ENCODE results near the gene CCDC73. TPM values are rescaled to one million over a fixed set of nuclear protein-coding genes. Genes with fewer than 3 reads are reported as not detected.

Gene CCDC73
- total and polyA plus RNA-seq, 2 of the 4 experiments (the other 2 are of a cell fraction), result not detected

DNA sequence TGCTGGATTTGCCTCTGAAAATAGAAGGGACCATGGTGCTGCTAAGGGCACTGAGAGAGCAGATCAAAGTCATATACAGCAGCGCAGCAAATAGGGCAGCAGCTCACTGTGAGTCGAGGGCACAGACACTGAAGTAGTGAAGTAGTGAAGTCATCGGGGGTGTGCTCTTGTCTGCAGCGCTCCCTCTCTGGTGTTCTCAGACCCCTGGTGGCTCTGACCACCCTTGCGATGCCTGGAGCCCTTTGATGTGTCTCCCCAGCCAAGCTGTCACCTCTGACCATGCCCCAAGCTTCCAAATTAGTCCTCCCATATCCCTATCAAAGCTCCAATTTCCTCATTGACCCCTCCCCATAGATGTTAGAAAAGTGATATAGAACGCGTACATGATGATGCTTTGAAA lies 238.6 kb downstream of the CCDC73 start:
- no peak overlapping the region for H2BK120ac ChIP-seq (ENCODE audit: low read depth, low read length)
- no peaks in the 10 kb centered on the region for H4K20me1 ChIP-seq (ENCODE audit: insufficient read depth, low read length)
- H2AK9ac ChIP-seq (replicated peaks; ENCODE audit: low read depth, low read length, poor library complexity), result no peak overlapping the region
- intact Hi-C loops (cut with micrococcal nuclease) (no loop called here), in situ Hi-C loops (cut with MboI; ENCODE audit: low sequenced_read_pairs) (no loop called here), dilution Hi-C loops (cut with HindIII; ENCODE audit: low sequenced_read_pairs, unreplicated experiment) (no loop called here)
- no peak overlapping the region for H2BK15ac ChIP-seq (ENCODE audit: low read depth, low read length)
- no CpG with 5 or more reads among the region's 7 CpGs for WGBS, 2 experiments (ENCODE audit: extremely low coverage in 2 of 2, insufficient read length in 1 of 2)
- no peak overlapping the region for H3K4me3 ChIP-seq (ENCODE audit: insufficient read depth, low read depth, low read length)
- H3K9ac ChIP-seq (ENCODE audit: low read depth, low read length), result no peak overlapping the region
- no TSS peak for BruUV-seq (replicated peaks)
- TF ChIP-seq MAFK (IDR thresholded peaks at IDR 0.05; ENCODE audit: low read depth, low read length), result no peak
- TF ChIP-seq BHLHE40 (IDR thresholded peaks at IDR 0.05; ENCODE audit: low read depth, low read length), result no peak
- no peak for TF ChIP-seq POLR2A (IDR thresholded peaks at IDR 0.05; ENCODE audit: low read depth, low read length)
- no peak for TF ChIP-seq MXI1 (IDR thresholded peaks at IDR 0.05; ENCODE audit: borderline replicate concordance, low read depth, low read length)
- TF ChIP-seq RFX5 (IDR thresholded peaks at IDR 0.05; ENCODE audit: low read depth, low read length), result no peak
- TF ChIP-seq, protein P1, sequence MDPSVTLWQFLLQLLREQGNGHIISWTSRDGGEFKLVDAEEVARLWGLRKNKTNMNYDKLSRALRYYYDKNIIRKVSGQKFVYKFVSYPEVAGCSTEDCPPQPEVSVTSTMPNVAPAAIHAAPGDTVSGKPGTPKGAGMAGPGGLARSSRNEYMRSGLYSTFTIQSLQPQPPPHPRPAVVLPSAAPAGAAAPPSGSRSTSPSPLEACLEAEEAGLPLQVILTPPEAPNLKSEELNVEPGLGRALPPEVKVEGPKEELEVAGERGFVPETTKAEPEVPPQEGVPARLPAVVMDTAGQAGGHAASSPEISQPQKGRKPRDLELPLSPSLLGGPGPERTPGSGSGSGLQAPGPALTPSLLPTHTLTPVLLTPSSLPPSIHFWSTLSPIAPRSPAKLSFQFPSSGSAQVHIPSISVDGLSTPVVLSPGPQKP (IDR thresholded peaks at IDR 0.05; ENCODE audit: borderline replicate concordance, low read depth, low read length), result no peak
- TF ChIP-seq RAD21 (IDR thresholded peaks at IDR 0.05; ENCODE audit: low read length), result no peak
- no peak for TF ChIP-seq SMC3 (IDR thresholded peaks at IDR 0.05; ENCODE audit: low read depth, low read length)
- TF ChIP-seq, protein P2, sequence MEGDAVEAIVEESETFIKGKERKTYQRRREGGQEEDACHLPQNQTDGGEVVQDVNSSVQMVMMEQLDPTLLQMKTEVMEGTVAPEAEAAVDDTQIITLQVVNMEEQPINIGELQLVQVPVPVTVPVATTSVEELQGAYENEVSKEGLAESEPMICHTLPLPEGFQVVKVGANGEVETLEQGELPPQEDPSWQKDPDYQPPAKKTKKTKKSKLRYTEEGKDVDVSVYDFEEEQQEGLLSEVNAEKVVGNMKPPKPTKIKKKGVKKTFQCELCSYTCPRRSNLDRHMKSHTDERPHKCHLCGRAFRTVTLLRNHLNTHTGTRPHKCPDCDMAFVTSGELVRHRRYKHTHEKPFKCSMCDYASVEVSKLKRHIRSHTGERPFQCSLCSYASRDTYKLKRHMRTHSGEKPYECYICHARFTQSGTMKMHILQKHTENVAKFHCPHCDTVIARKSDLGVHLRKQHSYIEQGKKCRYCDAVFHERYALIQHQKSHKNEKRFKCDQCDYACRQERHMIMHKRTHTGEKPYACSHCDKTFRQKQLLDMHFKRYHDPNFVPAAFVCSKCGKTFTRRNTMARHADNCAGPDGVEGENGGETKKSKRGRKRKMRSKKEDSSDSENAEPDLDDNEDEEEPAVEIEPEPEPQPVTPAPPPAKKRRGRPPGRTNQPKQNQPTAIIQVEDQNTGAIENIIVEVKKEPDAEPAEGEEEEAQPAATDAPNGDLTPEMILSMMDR (conservative IDR thresholded peaks at IDR 0.05; ENCODE audit: low read depth, low read length), result no peak
- H3K18ac ChIP-seq (ENCODE audit: low read depth, low read length), result no peak overlapping the region
- no peak overlapping the region for H4K5ac ChIP-seq (ENCODE audit: low read depth, low read length)
- H4K91ac ChIP-seq (ENCODE audit: insufficient read depth, low read depth, low read length), result no peak overlapping the region
- no peak overlapping the region for H3K14ac ChIP-seq (replicated peaks; ENCODE audit: low read depth, low read length)
- no peaks in the 10 kb centered on the region for H3K9me1 ChIP-seq (ENCODE audit: insufficient read depth, low read length)
- no peak overlapping the region for H2AFZ ChIP-seq (replicated peaks; ENCODE audit: low read length, poor library complexity)
- H3K79me1 ChIP-seq (ENCODE audit: low read depth in 1 of 2, low read length in 2 of 2), result no peaks in the 10 kb centered on the region
- peaks cover 5% of the 10 kb centered on the region for H3K27me3 ChIP-seq (ENCODE audit: control insufficient read depth, insufficient read depth, low read length)
- H3K4me1 ChIP-seq (ENCODE audit: control insufficient read depth, insufficient read depth, low read length), result no peaks in the 10 kb centered on the region
- H2BK5ac ChIP-seq (ENCODE audit: low read depth, low read length, poor library complexity, severe bottlenecking), result no peak overlapping the region
- H3K4me2 ChIP-seq (ENCODE audit: low read depth, low read length), result no peak overlapping the region
- no peak overlapping the region for H2BK20ac ChIP-seq (ENCODE audit: low read depth, low read length)
- DNase-seq, result no peak
- no peaks in the 10 kb centered on the region for H3K36me3 ChIP-seq (ENCODE audit: control insufficient read depth, insufficient read depth, low read length)
- ATAC-seq (ENCODE audit: low read depth), result no peak
- no peak overlapping the region for H2AK5ac ChIP-seq (ENCODE audit: low read depth, low read length)
- no peak overlapping the region for H3K23ac ChIP-seq (ENCODE audit: low read depth, low read length)
- H3K56ac ChIP-seq (ENCODE audit: extremely low read depth, insufficient read depth, low read length), result no peak overlapping the region
- no peak overlapping the region for H3K27ac ChIP-seq (ENCODE audit: insufficient read depth, low read length)
- H3K4ac ChIP-seq (ENCODE audit: low read depth, low read length), result no peak overlapping the region
- POLR2A ChIA-PET (ENCODE audit: unreplicated experiment), result no interaction called here
- no peaks in the 10 kb centered on the region for H3K9me3 ChIP-seq (ENCODE audit: control insufficient read depth, insufficient read depth, low read length)
- H4K8ac ChIP-seq (ENCODE audit: low read depth in 2 of 2, low read length in 2 of 2), result no peak overlapping the region
- CTCF ChIA-PET, result no interaction called here
